ENCODE data around the gene PLB1.

The PLB1 gene

GRCh38 chr2:28667261-28667660, 171.4 kb downstream of the PLB1 start:
- H3K4me2 ChIP-seq (ENCODE audit: low read length) = no peak overlapping the region
- no peak for TF ChIP-seq CTCF (IDR thresholded peaks at IDR 0.05)
- H3K36me3 ChIP-seq (ENCODE audit: control insufficient read depth, insufficient read depth, low read length) = no peaks in the 10 kb centered on the region
- peaks cover 13% of the 10 kb centered on the region for H3K4me1 ChIP-seq
- no peaks in the 10 kb centered on the region for H3K79me2 ChIP-seq
- no peak overlapping the region for H3K4me3 ChIP-seq (ENCODE audit: low read depth, low read length)
- H3K9ac ChIP-seq = no peak overlapping the region
- H3K9me3 ChIP-seq (ENCODE audit: control insufficient read depth, low read length) = no peaks in the 10 kb centered on the region
- no peak overlapping the region for H2AFZ ChIP-seq
- H3K27ac ChIP-seq = no peak overlapping the region
- no peaks in the 10 kb centered on the region for H3K27me3 ChIP-seq (ENCODE audit: control insufficient read depth, insufficient read depth, low read length)

DNA sequence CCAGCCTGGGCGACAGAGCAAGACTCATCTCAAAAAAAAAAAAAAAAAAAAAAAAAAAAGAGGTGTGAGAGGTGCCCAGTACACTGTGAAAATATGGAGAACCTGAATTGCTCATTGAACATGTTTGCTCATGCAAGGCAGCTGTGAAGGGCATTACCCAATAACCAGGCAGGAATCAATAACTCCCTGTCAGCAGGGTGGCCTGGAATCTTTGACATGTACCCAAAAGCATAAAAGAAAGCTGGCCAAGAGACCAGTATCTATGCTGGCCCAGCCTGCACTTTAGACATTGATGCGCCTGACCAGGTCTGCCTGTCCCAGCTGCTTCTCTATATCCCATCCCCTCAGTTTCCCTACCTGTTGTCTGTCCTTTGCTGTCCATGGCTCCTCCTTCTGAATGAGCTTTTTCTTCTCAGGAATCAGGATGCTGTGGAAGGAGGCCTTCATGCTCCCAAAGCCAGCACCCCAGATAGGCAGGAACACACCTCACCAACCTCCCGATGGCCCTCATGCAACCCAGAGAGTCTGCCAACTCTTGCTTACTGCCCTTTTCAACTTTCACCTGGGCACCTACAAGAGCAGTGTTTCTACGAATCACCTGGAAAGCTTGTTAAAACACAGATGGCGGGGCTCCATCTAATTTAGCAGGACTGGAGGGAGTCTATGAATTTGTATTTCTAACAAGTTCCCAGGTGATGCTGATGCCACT, 172.4 kb downstream of the PLB1 start:
- H2AFZ ChIP-seq = no peak overlapping the region
- H3K27me3 ChIP-seq (ENCODE audit: control insufficient read depth, insufficient read depth, low read length) = no peaks in the 10 kb centered on the region
- H3K4me2 ChIP-seq (ENCODE audit: low read length) = no peak overlapping the region
- no peaks in the 10 kb centered on the region for H3K79me2 ChIP-seq
- no peak for TF ChIP-seq CTCF (IDR thresholded peaks at IDR 0.05)
- no peaks in the 10 kb centered on the region for H3K9me3 ChIP-seq (ENCODE audit: control insufficient read depth, low read length)
- no peak overlapping the region for H3K4me3 ChIP-seq (ENCODE audit: low read depth, low read length)
- peaks cover 6% of the 10 kb centered on the region for H3K4me1 ChIP-seq
- H3K27ac ChIP-seq = no peak overlapping the region
- no peak overlapping the region for H3K9ac ChIP-seq
- no peaks in the 10 kb centered on the region for H3K36me3 ChIP-seq (ENCODE audit: control insufficient read depth, insufficient read depth, low read length)

GRCh38 chr2:28668880-28669279, 173.0 kb downstream of the PLB1 start:
- no peaks in the 10 kb centered on the region for H3K27me3 ChIP-seq (ENCODE audit: control insufficient read depth, insufficient read depth, low read length)
- no peak overlapping the region for H3K27ac ChIP-seq
- H2AFZ ChIP-seq = no peak overlapping the region
- no peak overlapping the region for H3K4me3 ChIP-seq (ENCODE audit: low read depth, low read length)
- H3K79me2 ChIP-seq = no peaks in the 10 kb centered on the region
- no peak overlapping the region for H3K4me2 ChIP-seq (ENCODE audit: low read length)
- H3K9ac ChIP-seq = no peak overlapping the region
- no peaks in the 10 kb centered on the region for H3K9me3 ChIP-seq (ENCODE audit: control insufficient read depth, low read length)
- TF ChIP-seq CTCF (IDR thresholded peaks at IDR 0.05) = no peak
- peaks cover 5% of the 10 kb centered on the region for H3K4me1 ChIP-seq
- H3K36me3 ChIP-seq (ENCODE audit: control insufficient read depth, insufficient read depth, low read length) = no peaks in the 10 kb centered on the region

DNA sequence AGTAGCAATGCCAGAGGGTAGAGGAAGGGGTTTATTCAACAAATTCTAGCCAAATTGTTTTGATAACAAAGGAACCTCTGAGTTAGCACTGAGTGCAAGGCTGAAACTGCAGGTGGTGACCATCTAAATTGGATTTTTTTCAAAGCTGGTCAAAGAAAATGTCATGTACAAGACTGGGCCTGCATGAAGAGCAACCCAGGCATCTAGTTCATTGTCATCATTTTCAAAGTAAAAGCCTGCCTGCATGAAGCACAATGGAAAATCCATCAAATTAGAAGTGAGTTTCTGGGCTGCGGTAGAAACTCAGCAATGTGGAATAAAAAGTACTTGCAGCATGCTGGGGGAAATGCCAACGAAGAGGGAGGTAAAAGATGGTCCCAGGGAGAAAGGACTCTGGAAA, 175.0 kb downstream of the PLB1 start:
- Histone ChIP-seq H3K79me2 (no peaks in the 10 kb centered on the region), H2AFZ (no peak overlapping the region), H3K27ac (no peak overlapping the region), H3K36me3 (ENCODE audit: control insufficient read depth, insufficient read depth, low read length) (no peaks in the 10 kb centered on the region), H3K9ac (no peak overlapping the region), H3K4me1 (peaks cover 3% of the 10 kb centered on the region), H3K9me3 (ENCODE audit: control insufficient read depth, low read length) (no peaks in the 10 kb centered on the region), H3K4me3 (ENCODE audit: low read depth, low read length) (no peak overlapping the region), H3K4me2 (ENCODE audit: low read length) (no peak overlapping the region), H3K27me3 (ENCODE audit: control insufficient read depth, insufficient read depth, low read length) (no peaks in the 10 kb centered on the region)
- no peak for TF ChIP-seq CTCF (IDR thresholded peaks at IDR 0.05)

- Histone ChIP-seq H3K9ac (no peak overlapping the region), H3K4me1 (peaks cover 14% of the 10 kb centered on the region), H3K36me3 (ENCODE audit: control insufficient read depth, insufficient read depth, low read length) (no peaks in the 10 kb centered on the region), H3K9me3 (ENCODE audit: control insufficient read depth, low read length) (no peaks in the 10 kb centered on the region), H3K79me2 (no peaks in the 10 kb centered on the region), H3K4me3 (ENCODE audit: low read depth, low read length) (no peak overlapping the region), H3K27me3 (ENCODE audit: control insufficient read depth, insufficient read depth, low read length) (no peaks in the 10 kb centered on the region), H3K27ac (no peak overlapping the region), H2AFZ (no peak overlapping the region), H3K4me2 (ENCODE audit: low read length) (no peak overlapping the region)
- TF ChIP-seq CTCF (IDR thresholded peaks at IDR 0.05) = no peak
Measured at GRCh38 chr2:28673338-28673737, 177.5 kb downstream of the PLB1 start.

Measured in parathyroid adenoma (tissue), 2 donors.